WTC11 (cell line): ENCODE measurements around the gene RPS18. TPM values are rescaled to one million over a fixed set of nuclear protein-coding genes. Genes with fewer than 3 reads are reported as not detected.
A peak's percentile ranks its signal among the peaks of the same experiment; 100 is the strongest.

ENCODE experiments used
- ATAC-seq: fragments of 200-7000 bp; cut with Tn5 transposase; 2 replicates; pipeline ENCODE4 v1.10.0; 2021; ENCODE audit warnings: mild to moderate bottlenecking, moderate library complexity
- CTCF ChIA-PET: fragments of 300-600 bp; sonication (Branson Sonifier 250); formaldehyde crosslinking; loops from one replicate; lab custom pipeline; 2021; ENCODE audit warnings: antibody characterized with exemption; lab: Charles Lee
- POLR2A ChIA-PET: fragments of 350-600 bp; sonication (Branson Sonifier 250); formaldehyde crosslinking; loops from one replicate; lab custom pipeline; 2021; ENCODE audit warnings: antibody characterized with exemption; lab: Charles Lee
- DNase-seq: peaks from one replicate; pipeline ENCODE4 v3.0.0; 2021; ENCODE audit warnings: low spot score
- H3K27ac Mint-ChIP-seq: 2 replicates; pipeline ENCODE4 v1.8.0; 2021; ENCODE audit warnings: mixed read lengths
- H3K27me3 Mint-ChIP-seq: 2 replicates; pipeline ENCODE4 v1.8.0; 2021; ENCODE audit warnings: low read depth, mild to moderate bottlenecking, moderate library complexity, mixed read lengths
- H3K36me3 Mint-ChIP-seq: 2 replicates; pipeline ENCODE4 v1.8.0; 2021; ENCODE audit warnings: mixed read lengths
- H3K4me1 Mint-ChIP-seq: 2 replicates; pipeline ENCODE4 v1.8.0; 2022; ENCODE audit warnings: mixed read lengths
- H3K4me3 Mint-ChIP-seq: 2 replicates; pipeline ENCODE4 v1.8.0; 2021; ENCODE audit warnings: mild to moderate bottlenecking, moderate library complexity, mixed read lengths
- H3K9me3 Mint-ChIP-seq: 2 replicates; pipeline ENCODE4 v1.8.0; 2021; ENCODE audit warnings: mixed read lengths
- E2F4 ChIP-seq: sonication (generic); formaldehyde crosslinking; IDR thresholded peaks from 2 replicates; pipeline ENCODE4 v1.8.1; 2022; ENCODE audit warnings: low read depth, mild to moderate bottlenecking, moderate library complexity, missing genetic modification reagents, borderline replicate concordance
- ETV6 ChIP-seq: sonication (generic); formaldehyde crosslinking; IDR thresholded peaks from 2 replicates; pipeline ENCODE4 v1.8.1; 2022; ENCODE audit warnings: mild to moderate bottlenecking, missing genetic modification reagents
- GABPB1 ChIP-seq: sonication (generic); formaldehyde crosslinking; IDR thresholded peaks from 2 replicates; pipeline ENCODE4 v1.8.1; 2023; ENCODE audit warnings: mild to moderate bottlenecking, missing genetic modification reagents
- GTF2I ChIP-seq: fragments of 250-450 bp; sonication (Bioruptor Pico); conservative IDR thresholded peaks from 2 replicates; pipeline ENCODE4 v1.4.0; 2021; ENCODE audit warnings: mild to moderate bottlenecking
- HMGA2 ChIP-seq: fragments of 250-450 bp; sonication (Bioruptor Pico); IDR thresholded peaks from 2 replicates; pipeline ENCODE4 v1.4.0; 2021; ENCODE audit warnings: mild to moderate bottlenecking, moderate library complexity
- MAX ChIP-seq: sonication (generic); formaldehyde crosslinking; IDR thresholded peaks from 2 replicates; pipeline ENCODE4 v1.8.0; 2022; ENCODE audit warnings: mild to moderate bottlenecking, missing genetic modification reagents
- NR1H2 ChIP-seq: sonication (generic); formaldehyde crosslinking; IDR thresholded peaks from 2 replicates; pipeline ENCODE4 v1.9.0; 2021; ENCODE audit warnings: mild to moderate bottlenecking, moderate library complexity, missing genetic modification reagents
- NR3C1 ChIP-seq: sonication (generic); formaldehyde crosslinking; conservative IDR thresholded peaks from 2 replicates; pipeline ENCODE4 v1.8.1; 2023; ENCODE audit warnings: low read depth, mild to moderate bottlenecking, missing genetic modification reagents
- OVOL2 ChIP-seq: fragments of 250-450 bp; sonication (Bioruptor Pico); IDR thresholded peaks from 2 replicates; pipeline ENCODE4 v1.9.0; 2021; ENCODE audit warnings: mild to moderate bottlenecking, borderline replicate concordance
- PREB ChIP-seq: sonication (generic); formaldehyde crosslinking; IDR thresholded peaks from 2 replicates; pipeline ENCODE4 v1.8.1; 2022; ENCODE audit warnings: mild to moderate bottlenecking, missing genetic modification reagents, moderate library complexity, borderline replicate concordance
- RORB ChIP-seq: fragments of 250-450 bp; sonication (Bioruptor Pico); IDR thresholded peaks from 2 replicates; pipeline ENCODE4 v1.9.0; 2021; ENCODE audit warnings: mild to moderate bottlenecking
- SMAD4 ChIP-seq: sonication (generic); formaldehyde crosslinking; IDR thresholded peaks from 2 replicates; pipeline ENCODE4 v1.8.0; 2022; ENCODE audit warnings: mild to moderate bottlenecking, missing genetic modification reagents
- SP1 ChIP-seq: sonication (generic); formaldehyde crosslinking; conservative IDR thresholded peaks from 2 replicates; pipeline ENCODE4 v1.8.1; 2022; ENCODE audit warnings: missing genetic modification reagents
- TCF7 ChIP-seq: sonication (generic); formaldehyde crosslinking; IDR thresholded peaks from 2 replicates; pipeline ENCODE4 v1.8.0; 2022; ENCODE audit warnings: mild to moderate bottlenecking, low read depth, missing genetic modification reagents, moderate library complexity
- TEAD1 ChIP-seq: sonication (generic); formaldehyde crosslinking; IDR thresholded peaks from 2 replicates; pipeline ENCODE4 v1.8.0; 2022; ENCODE audit warnings: mild to moderate bottlenecking, missing genetic modification reagents
- ZNF263 ChIP-seq: sonication (generic); formaldehyde crosslinking; IDR thresholded peaks from 2 replicates; pipeline ENCODE4 v1.8.1; 2022; ENCODE audit warnings: low read depth, mild to moderate bottlenecking, moderate library complexity, missing genetic modification reagents
- ZNF281 ChIP-seq: sonication (generic); formaldehyde crosslinking; IDR thresholded peaks from 2 replicates; pipeline ENCODE4 v1.8.0; 2023; ENCODE audit warnings: mild to moderate bottlenecking, missing genetic modification reagents
- ZNF317 ChIP-seq: sonication (generic); formaldehyde crosslinking; IDR thresholded peaks from 2 replicates; pipeline ENCODE4 v1.8.1; 2023; ENCODE audit warnings: low read depth, mild to moderate bottlenecking, moderate library complexity, missing genetic modification reagents, borderline replicate concordance
- total RNA-seq: library from RNA; stranded (reverse); gene quantifications from 3 replicates; pipeline ENCODE4 v1.2.3, GENCODE V29; 2021

RPS18 gene
- total RNA-seq, 1 experiment from 2014 or later, result 2,857 TPM

GRCh38 chr6:33314943-33315792, 43.3 kb downstream of the RPS18 start:
- CTCF ChIA-PET, result interaction anchor here (0.5 kb wide), 1 partner anchor 79 kb away, joined by 3 read pairs; no protein-coding TSS in a partner anchor
- Mint-ChIP-seq H3K36me3 (peaks cover 16% of the 10 kb centered on the region), H3K4me1 (peaks cover 53% of the 10 kb centered on the region), H3K9me3 (no peaks in the 10 kb centered on the region), H3K4me3 (peak overlapping the region; percentile 93), H3K27me3 (no peaks in the 10 kb centered on the region; the same call in 1 of the 2 replicates), H3K27ac (peak overlapping the region; percentile 79)
- peak; percentile 2 for ATAC-seq
- peak; percentile 62 for DNase-seq
- POLR2A ChIA-PET, result no interaction called here
- TF ChIP-seq HMGA2 (CRISPR knock-in tag) (no peak), ZNF281 (CRISPR knock-in tag) (0 out of 2 replicates have a peak, but pooled peaks have one; percentile 33), SP1 (peak; percentile 29; the same call in 1 of the 2 replicates), OVOL2 (CRISPR knock-in tag) (no peak), NR1H2 (no peak), MAX (0 out of 2 replicates have a peak, but pooled peaks have one; percentile 39), TCF7 (no peak)

GRCh38 chr6:33315793-33316602, 44.1 kb downstream of the RPS18 start:
- no peaks in the 10 kb centered on the region for H3K9me3 Mint-ChIP-seq
- H3K27me3 Mint-ChIP-seq, result no peaks in the 10 kb centered on the region; the same call in 1 of the 2 replicates
- H3K36me3 Mint-ChIP-seq, result peaks cover 21% of the 10 kb centered on the region
- DNase-seq (no peak), ATAC-seq (no peak)
- H3K4me1 Mint-ChIP-seq, result peaks cover 61% of the 10 kb centered on the region
- ChIA-PET CTCF (no interaction called here), POLR2A (no interaction called here)
- H3K4me3 Mint-ChIP-seq, result peak overlapping the region; percentile 93
- no peak for TF ChIP-seq E2F4
- TF ChIP-seq RORB, result no peak
- TF ChIP-seq TEAD1 (CRISPR knock-in tag), result no peak
- no peak for TF ChIP-seq ETV6
- no peak for TF ChIP-seq PREB
- TF ChIP-seq GTF2I (CRISPR knock-in tag), result no peak
- no peak for TF ChIP-seq NR3C1 (CRISPR knock-in tag)
- no peak for TF ChIP-seq ZNF317 (CRISPR knock-in tag)
- TF ChIP-seq MAX, result no peak
- no peak for TF ChIP-seq SMAD4
- TF ChIP-seq ZNF263 (CRISPR knock-in tag), result no peak
- no peak for TF ChIP-seq GABPB1 (CRISPR knock-in tag)
- H3K27ac Mint-ChIP-seq, result peak overlapping the region; percentile 63
